CD4-positive, alpha-beta T cell treated with Interleukin-4 for 4 hours (primary cell): ENCODE results near the gene ESPNL.

Source experiments
- DNase-seq: peaks from one replicate; pipeline ENCODE4 v3.0.0-alpha.2; 2020

ESPNL gene

GRCh38 chr2:238173692-238174091, 73.6 kb downstream of the ESPNL start:
- DNase-seq: no peak

DNA sequence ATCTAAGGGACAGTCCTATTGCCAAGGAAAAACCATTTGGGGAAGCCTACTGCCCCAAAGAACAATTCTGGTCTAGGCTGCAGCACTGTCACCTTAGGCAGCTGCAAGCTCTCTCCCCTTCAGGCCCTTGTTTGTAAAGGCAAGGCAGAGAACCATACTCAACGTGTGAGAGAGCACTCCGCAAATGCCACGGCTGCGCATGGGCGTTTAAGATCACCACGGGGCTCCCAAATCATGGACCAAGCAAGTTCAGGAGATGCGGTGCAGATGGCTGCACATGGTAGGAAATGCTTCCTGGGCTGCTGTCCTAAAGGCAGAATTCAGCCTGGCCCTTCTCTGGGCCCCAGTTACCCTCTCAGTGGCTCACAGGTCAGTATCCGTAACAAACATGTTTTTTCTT, 74.2 kb downstream of the ESPNL start:
- no peak for DNase-seq

- DNase-seq: no peak
These were observed 74.6 kb downstream of the ESPNL start for GRCh38 chr2:238174701-238175100.

- no peak for DNase-seq
These were observed 76.5 kb downstream of the ESPNL start for GRCh38 chr2:238176613-238177012.

DNA sequence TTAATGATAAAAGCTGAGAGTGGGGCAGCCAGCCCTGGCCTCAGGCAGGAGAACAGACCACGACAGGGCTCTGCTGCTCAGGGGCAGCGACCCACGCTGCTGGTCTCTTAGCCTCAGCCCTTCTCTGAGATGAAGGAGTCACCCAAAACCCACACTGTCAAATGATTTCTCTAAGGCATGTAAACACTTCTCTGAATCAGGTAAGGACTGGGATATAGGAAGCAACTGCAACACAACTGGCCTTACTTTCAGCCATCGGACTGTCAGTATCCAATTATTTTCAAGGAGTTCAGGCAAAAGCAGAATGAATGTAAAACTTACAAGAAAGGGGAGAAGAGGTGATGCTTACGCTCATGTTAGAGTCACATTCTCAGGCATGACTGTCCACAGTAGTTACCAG, 80.4 kb downstream of the ESPNL start:
- DNase-seq: no peak

DNA sequence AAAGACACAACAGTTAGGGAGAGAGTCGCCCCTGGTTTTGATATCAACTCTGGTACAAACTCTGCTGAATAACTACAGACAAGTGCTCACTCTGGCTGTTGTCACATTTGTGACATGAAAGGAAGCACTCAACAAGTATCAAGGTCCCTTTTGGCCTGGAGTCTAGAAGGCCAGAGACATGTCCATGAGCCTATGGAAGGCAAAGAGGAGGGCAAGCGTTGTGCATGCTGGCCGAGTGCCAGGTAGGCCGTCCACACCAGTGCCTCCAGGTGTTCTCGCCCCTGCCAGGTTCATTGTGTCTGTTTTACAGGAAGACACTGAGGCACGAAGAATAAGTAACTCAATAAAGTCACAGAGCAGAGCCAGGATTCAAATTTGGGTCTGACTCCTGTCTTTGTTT, 82.2 kb downstream of the ESPNL start:
- DNase-seq: no peak
